Activated naive CD8-positive, alpha-beta T cell (primary cell): ENCODE measurements around the gene IFTAP.
"Not testable (repeated sequence)": the region's sequence is repeated elsewhere in the genome, so short reads cannot be mapped to it uniquely, and the experiment has no call there.

Source experiments
- H3K27ac Mint-ChIP-seq: one replicate; pipeline ENCODE4 v1.8.0; 2021; ENCODE audit warnings: mixed read lengths
- H3K27me3 Mint-ChIP-seq: one replicate; pipeline ENCODE4 v1.8.0; 2021; ENCODE audit warnings: mixed read lengths
- H3K36me3 Mint-ChIP-seq: one replicate; pipeline ENCODE4 v1.8.0; 2021; ENCODE audit warnings: mixed read lengths
- H3K4me1 Mint-ChIP-seq: one replicate; pipeline ENCODE4 v1.8.0; 2021; ENCODE audit warnings: low read depth, mixed read lengths
- H3K4me3 Mint-ChIP-seq: one replicate; pipeline ENCODE4 v1.8.0; 2021; ENCODE audit warnings: mild to moderate bottlenecking, mixed read lengths
- H3K9me3 Mint-ChIP-seq: one replicate; pipeline ENCODE4 v1.8.0; 2021; ENCODE audit warnings: low read depth, mixed read lengths

IFTAP gene

GRCh38 chr11:36661359-36661758 is 67.1 kb downstream of the IFTAP start:
- H3K36me3 Mint-ChIP-seq, H3K4me1 Mint-ChIP-seq, H3K27me3 Mint-ChIP-seq, H3K9me3 Mint-ChIP-seq, H3K4me3 Mint-ChIP-seq, H3K27ac Mint-ChIP-seq: not testable (repeated sequence)

GRCh38 chr11:36672815-36673450 is 78.6 kb downstream of the IFTAP start:
- Mint-ChIP-seq H3K27me3 (peaks cover 32% of the 10 kb centered on the region), H3K4me3 (no peak overlapping the region), H3K9me3 (no peaks in the 10 kb centered on the region), H3K27ac (no peak overlapping the region), H3K36me3 (peaks cover 3% of the 10 kb centered on the region), H3K4me1 (no peaks in the 10 kb centered on the region)

GRCh38 chr11:36679547-36679946 is 85.2 kb downstream of the IFTAP start:
- H3K27me3 Mint-ChIP-seq, result peaks cover 56% of the 10 kb centered on the region
- not testable (repeated sequence) for H3K4me1 Mint-ChIP-seq, H3K4me3 Mint-ChIP-seq, H3K27ac Mint-ChIP-seq, H3K36me3 Mint-ChIP-seq, H3K9me3 Mint-ChIP-seq

- Mint-ChIP-seq H3K27ac (no peak overlapping the region), H3K36me3 (no peaks in the 10 kb centered on the region), H3K9me3 (peaks cover 6% of the 10 kb centered on the region), H3K4me3 (no peak overlapping the region), H3K27me3 (peaks cover 54% of the 10 kb centered on the region), H3K4me1 (peaks cover 13% of the 10 kb centered on the region)
These were observed 89.5 kb downstream of the IFTAP start for GRCh38 chr11:36683818-36684217.

GRCh38 chr11:36684840-36685801 is 90.8 kb downstream of the IFTAP start:
- peaks cover 6% of the 10 kb centered on the region for H3K9me3 Mint-ChIP-seq
- H3K27ac Mint-ChIP-seq, result no peak overlapping the region
- H3K36me3 Mint-ChIP-seq, result no peaks in the 10 kb centered on the region

GRCh38 chr11:36688132-36688531 is 93.8 kb downstream of the IFTAP start:
- no peaks in the 10 kb centered on the region for H3K9me3 Mint-ChIP-seq
- H3K4me1 Mint-ChIP-seq, result peaks cover 13% of the 10 kb centered on the region
- peaks cover 46% of the 10 kb centered on the region for H3K27me3 Mint-ChIP-seq
- no peaks in the 10 kb centered on the region for H3K36me3 Mint-ChIP-seq
- H3K4me3 Mint-ChIP-seq, result no peak overlapping the region
- H3K27ac Mint-ChIP-seq, result no peak overlapping the region

More at GRCh38 chr11:36684840-36685801, 90.8 kb downstream of the IFTAP start:
- Mint-ChIP-seq H3K4me3 (no peak overlapping the region), H3K27me3 (peaks cover 55% of the 10 kb centered on the region), H3K4me1 (peaks cover 13% of the 10 kb centered on the region)

DNA sequence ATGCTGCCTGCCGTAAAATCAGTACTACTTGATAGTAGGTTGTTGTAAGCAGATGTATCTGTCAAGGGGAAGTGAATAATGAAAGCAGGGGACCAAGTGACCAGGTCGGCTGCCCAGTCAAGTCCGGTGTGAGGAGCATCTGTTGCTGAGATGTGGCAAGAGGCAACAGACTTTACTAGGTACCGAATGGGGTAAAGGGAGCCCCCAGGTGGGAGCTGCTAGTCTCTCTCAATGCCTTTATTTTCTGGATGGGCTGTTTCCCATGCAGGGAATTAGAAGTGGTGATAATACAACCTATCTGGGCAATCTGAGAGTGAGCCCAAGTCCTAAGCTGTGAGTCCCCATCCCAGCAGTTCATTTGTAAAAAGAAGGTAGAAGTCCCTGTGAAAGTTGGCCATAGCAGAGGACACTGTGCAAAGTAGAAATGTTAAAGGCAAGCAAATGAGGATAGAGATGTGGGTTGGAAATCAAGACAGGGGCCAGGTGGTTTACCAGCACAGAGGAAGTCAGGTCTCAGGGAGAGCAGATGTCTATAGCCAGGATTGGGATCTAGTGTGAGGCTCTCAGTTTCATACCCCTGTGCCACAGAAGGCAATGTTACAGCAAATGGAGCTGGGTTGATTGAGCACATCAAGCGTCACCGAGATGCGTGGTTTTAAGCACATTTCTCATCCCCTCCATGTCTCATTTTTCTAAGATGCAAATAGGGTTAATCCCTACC is 94.4 kb downstream of the IFTAP start:
- Mint-ChIP-seq H3K27me3 (peaks cover 51% of the 10 kb centered on the region), H3K4me1 (peaks cover 16% of the 10 kb centered on the region), H3K36me3 (no peaks in the 10 kb centered on the region), H3K4me3 (no peak overlapping the region), H3K9me3 (no peaks in the 10 kb centered on the region), H3K27ac (no peak overlapping the region)

DNA sequence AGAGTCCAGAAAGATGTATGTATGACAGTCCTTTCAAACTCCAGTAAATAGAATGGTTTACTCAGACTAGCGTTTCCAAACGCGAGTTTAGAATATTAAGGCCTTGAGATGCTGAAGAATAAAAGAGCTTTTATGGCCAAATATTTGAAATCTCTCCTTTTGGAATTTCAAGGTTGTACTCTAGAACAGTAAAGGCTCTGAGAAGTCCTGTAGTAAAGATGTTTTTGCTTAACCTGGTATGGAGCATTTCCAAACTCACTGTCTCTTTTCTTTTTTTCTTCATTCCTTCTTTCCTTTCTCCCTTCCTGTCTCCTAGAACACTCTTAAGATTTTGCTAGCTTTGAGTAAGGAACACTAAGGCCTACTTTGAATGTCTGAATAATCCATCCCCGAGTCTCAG is 95.1 kb downstream of the IFTAP start:
- Mint-ChIP-seq H3K4me1 (peaks cover 13% of the 10 kb centered on the region), H3K9me3 (no peaks in the 10 kb centered on the region), H3K36me3 (no peaks in the 10 kb centered on the region), H3K4me3 (no peak overlapping the region), H3K27ac (no peak overlapping the region), H3K27me3 (peaks cover 49% of the 10 kb centered on the region)

- Mint-ChIP-seq H3K4me3 (no peak overlapping the region), H3K4me1 (peaks cover 3% of the 10 kb centered on the region), H3K36me3 (no peaks in the 10 kb centered on the region), H3K27ac (no peak overlapping the region), H3K27me3 (peaks cover 48% of the 10 kb centered on the region), H3K9me3 (no peaks in the 10 kb centered on the region)
These were observed 98.4 kb downstream of the IFTAP start for GRCh38 chr11:36692704-36693103.

GRCh38 chr11:36693139-36693843 is 99.0 kb downstream of the IFTAP start:
- H3K4me3 Mint-ChIP-seq, result no peak overlapping the region
- H3K27ac Mint-ChIP-seq, result no peak overlapping the region
- H3K4me1 Mint-ChIP-seq, result peaks cover 3% of the 10 kb centered on the region
- peaks cover 45% of the 10 kb centered on the region for H3K27me3 Mint-ChIP-seq
- no peaks in the 10 kb centered on the region for H3K36me3 Mint-ChIP-seq
- no peaks in the 10 kb centered on the region for H3K9me3 Mint-ChIP-seq

DNA sequence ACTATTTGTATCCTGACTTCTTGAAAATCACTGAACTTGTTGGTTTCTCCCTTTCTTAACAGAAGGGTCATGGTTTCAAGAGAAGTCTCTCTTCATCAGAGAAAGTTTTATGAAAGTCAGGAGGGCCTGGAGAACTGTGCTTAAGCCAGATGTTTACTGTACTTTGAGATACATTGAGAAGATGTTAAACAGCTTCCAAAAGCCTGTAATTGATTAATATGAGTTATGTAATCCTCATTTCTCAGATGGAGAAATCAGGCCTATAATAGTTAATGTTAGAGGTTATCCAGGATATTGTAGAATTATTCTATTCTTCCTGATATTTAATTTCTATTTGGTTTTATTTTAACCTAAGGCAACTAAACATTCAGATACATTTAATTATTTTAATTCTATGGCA is 100.8 kb downstream of the IFTAP start:
- Mint-ChIP-seq H3K27ac (no peak overlapping the region), H3K4me3 (no peak overlapping the region), H3K9me3 (no peaks in the 10 kb centered on the region), H3K27me3 (peaks cover 33% of the 10 kb centered on the region), H3K36me3 (no peaks in the 10 kb centered on the region), H3K4me1 (peaks cover 3% of the 10 kb centered on the region)

DNA sequence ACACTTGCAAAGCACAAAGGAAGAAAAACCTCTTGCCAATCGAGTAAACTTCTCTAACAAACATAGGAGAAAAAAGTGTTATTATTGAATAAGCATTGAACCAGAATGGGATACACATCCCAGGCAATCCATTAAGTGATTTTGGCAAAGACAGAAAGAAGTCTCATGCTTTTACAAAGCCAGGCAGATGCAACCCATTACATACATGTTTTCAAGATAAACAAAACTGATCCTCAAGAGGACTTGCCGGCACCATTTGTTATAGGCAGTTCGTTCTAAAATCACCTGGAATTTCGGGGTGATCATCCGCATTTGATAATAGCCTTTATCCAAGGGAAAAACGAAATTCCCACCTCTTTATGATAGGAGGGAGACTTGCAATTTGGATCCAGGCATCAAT is 101.3 kb downstream of the IFTAP start:
- peaks cover 37% of the 10 kb centered on the region for H3K27me3 Mint-ChIP-seq
- H3K4me1 Mint-ChIP-seq, result peaks cover 3% of the 10 kb centered on the region
- H3K9me3 Mint-ChIP-seq, result no peaks in the 10 kb centered on the region
- no peak overlapping the region for H3K27ac Mint-ChIP-seq
- no peak overlapping the region for H3K4me3 Mint-ChIP-seq
- no peaks in the 10 kb centered on the region for H3K36me3 Mint-ChIP-seq

DNA sequence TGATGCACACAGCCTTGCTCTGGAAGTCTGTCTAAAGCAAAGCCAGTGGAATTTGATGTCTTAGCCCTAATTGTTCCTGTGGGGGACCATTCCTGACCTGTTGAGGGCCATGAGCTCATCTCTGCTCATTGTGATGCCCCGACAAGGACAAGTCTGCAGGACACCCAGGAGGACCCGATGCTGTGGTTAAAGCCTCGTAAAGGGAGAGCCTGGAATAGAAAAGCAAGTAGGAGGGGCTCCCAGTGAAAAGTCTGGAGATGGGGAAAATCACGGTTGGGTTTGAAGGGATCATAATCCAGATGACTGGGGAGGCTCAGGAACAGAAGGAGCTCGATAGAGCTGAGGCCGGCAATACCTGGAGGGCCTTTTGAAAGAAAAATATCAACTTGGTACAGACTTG is 102.2 kb downstream of the IFTAP start:
- Mint-ChIP-seq H3K4me1 (peaks cover 3% of the 10 kb centered on the region), H3K27me3 (peaks cover 35% of the 10 kb centered on the region), H3K9me3 (no peaks in the 10 kb centered on the region), H3K27ac (no peak overlapping the region), H3K4me3 (no peak overlapping the region), H3K36me3 (no peaks in the 10 kb centered on the region)

DNA sequence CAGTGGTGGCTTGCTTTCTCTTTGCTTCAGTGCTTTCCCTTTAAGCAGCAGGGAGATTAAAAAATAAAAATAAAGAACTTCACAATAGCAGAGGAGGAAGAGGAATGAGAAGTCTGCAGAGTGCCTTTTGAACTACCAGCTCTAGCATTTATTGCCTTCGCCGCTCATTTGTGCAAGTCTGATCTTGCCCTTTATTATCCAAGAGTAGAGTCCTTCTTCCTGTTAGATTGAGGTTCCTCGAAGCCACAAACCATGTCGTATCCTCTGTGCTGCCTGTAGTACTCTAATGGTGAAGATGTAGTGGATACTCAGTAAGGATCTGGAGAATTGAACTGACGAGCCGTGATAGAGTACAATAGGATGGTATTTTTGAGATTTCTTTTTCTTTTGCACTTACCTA is 105.0 kb downstream of the IFTAP start:
- H3K27ac Mint-ChIP-seq, result no peak overlapping the region
- H3K36me3 Mint-ChIP-seq, result no peaks in the 10 kb centered on the region
- H3K9me3 Mint-ChIP-seq, result no peaks in the 10 kb centered on the region
- peaks cover 34% of the 10 kb centered on the region for H3K27me3 Mint-ChIP-seq
- no peaks in the 10 kb centered on the region for H3K4me1 Mint-ChIP-seq
- H3K4me3 Mint-ChIP-seq, result no peak overlapping the region
